AG09309 (cell line): ENCODE data around the gene RPS19BP1.

Experiments
- DNase-seq: peaks from one replicate; pipeline ENCODE4 v3.0.0-alpha.2; 2010; ENCODE audit warnings: low read depth
- H3K4me3 ChIP-seq: 2 replicates; pipeline ENCODE4 v1.5.1; 2011; ENCODE audit warnings: mild to moderate bottlenecking, low read depth, low read length, moderate library complexity; ENCODE audit not compliant: control insufficient read depth
- CTCF ChIP-seq: IDR thresholded peaks from 2 replicates; pipeline ENCODE4 v1.5.1; 2011; ENCODE audit warnings: mild to moderate bottlenecking, low read depth, low read length, inconsistent platforms; ENCODE audit not compliant: insufficient read depth, control insufficient read depth; ENCODE audit errors: missing control alignments

Gene RPS19BP1

GRCh38 chr22:39546889-39547586 lies 14.5 kb upstream of the RPS19BP1 start:
- DNase-seq = no peak
- TF ChIP-seq CTCF = no peak
- no peak overlapping the region for H3K4me3 ChIP-seq

GRCh38 chr22:39545386-39546365 lies 13.1 kb upstream of the RPS19BP1 start:
- DNase-seq = no peak
- no peak for TF ChIP-seq CTCF
- H3K4me3 ChIP-seq = no peak overlapping the region

DNA sequence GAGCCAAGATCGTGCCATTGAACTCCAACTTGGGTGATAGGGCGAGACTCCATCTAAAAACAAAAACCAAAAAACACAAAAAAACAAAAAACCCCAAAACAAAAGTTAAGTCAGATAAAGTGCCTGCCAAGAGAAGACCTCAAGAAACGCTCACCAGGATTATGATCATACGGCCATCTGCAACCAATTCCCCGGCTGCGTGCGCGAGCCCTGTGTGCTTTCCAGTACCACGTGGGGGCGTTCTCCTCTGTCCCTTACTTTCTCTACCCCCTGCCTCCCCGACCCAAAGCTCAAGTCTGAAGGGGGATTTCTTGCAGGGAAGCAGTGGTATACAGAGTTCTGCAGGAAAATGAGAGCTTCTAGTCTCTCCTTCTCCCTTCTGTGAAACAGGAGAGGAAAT lies 10.5 kb upstream of the RPS19BP1 start:
- DNase-seq = no peak
- peak; percentile 45 for TF ChIP-seq CTCF
- no peak overlapping the region for H3K4me3 ChIP-seq

GRCh38 chr22:39537975-39538374 lies 5.4 kb upstream of the RPS19BP1 start:
- DNase-seq = no peak
- H3K4me3 ChIP-seq = no peak overlapping the region
- no peak for TF ChIP-seq CTCF

DNA sequence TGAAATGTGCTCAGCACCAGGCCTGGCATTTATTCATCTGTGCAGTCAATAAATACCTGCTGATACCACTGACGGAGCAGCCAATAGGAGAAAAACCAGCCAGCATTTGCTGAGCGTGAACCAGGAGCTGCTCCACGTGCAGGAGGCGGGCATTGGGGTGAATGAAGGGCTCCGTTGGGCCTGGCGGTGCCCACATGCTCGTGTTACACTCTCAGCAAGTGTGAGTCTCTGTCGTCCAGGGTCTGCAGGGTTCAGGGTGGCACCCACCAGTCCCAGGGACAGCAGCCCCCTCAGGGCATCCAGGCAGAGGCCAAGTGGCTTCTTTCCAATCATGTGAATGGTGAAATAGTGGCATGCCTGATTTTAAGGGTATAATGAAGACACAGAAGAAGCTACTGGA lies 4.2 kb upstream of the RPS19BP1 start:
- no peak for DNase-seq
- H3K4me3 ChIP-seq = no peak overlapping the region
- TF ChIP-seq CTCF = no peak

DNA sequence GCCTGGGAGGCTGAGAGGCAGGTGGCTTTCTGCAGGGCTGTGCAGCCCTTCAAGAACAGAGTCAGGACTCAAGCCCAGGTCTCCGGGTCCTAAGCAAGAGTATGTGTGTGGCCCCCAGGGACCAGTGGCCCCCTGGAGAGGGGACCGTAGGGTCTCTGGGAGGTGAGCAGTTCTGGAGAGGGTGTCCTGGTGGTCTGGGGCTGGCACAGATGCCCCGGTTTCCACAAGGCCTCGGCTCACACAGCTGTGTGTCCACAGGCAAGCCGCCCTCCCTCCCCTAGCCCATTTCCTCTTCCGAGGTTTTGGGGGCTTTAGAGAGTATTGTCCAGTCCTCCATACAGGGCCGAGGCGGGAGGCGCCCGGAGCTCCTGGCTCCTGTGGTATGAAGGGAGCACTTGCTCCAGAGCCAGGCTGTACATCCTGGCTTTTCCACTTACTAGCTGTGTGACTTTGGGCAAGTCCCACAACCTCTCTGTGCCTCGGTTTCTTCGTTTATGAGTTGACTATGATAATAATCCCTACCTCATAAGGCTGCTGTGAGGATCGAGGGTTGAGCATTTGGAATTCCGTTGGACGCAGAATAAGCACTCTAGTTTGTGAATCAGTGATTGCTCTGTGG lies 3.4 kb upstream of the RPS19BP1 start:
- H3K4me3 ChIP-seq = no peak overlapping the region
- TF ChIP-seq CTCF = no peak
- DNase-seq = no peak
